HepG2 (cell line): Measurements from ENCODE around the gene TNRC18. TPM values are rescaled to one million over a fixed set of nuclear protein-coding genes. Genes with fewer than 3 reads are reported as not detected.

Source experiments
- MYC ChIP-seq: sonication (generic); formaldehyde crosslinking; IDR thresholded peaks from 2 replicates; pipeline ENCODE4 v1.9.0; 2021; ENCODE audit warnings: missing genetic modification reagents, borderline replicate concordance
- polyA plus RNA-seq, 8 experiments: library from polyadenylated mRNA; depleted of rRNA in 3 of 8; stranded (reverse) in 7 of 8; unstranded in 1 of 8; fragments of >200 nt; fragmentation: Illumina TruSeq in 4 of 8; extraction: Trizol in 4 of 8; gene quantifications; 2 replicates each; pipeline versions ENCODE4 v1.2.1 to v1.2.3, GENCODE V29; 2011 to 2016; ENCODE audit warnings: low read depth in 4 of 8, missing spikeins in 1 of 8, mixed read lengths in 1 of 8; ENCODE audit not compliant: insufficient read depth in 1 of 8
- total RNA-seq, 5 experiments: library from RNA; depleted of rRNA; stranded (reverse); fragments of >200 nt; fragmentation: Illumina TruSeq; extraction: Trizol; gene quantifications; 2 replicates each; pipeline ENCODE4 v1.2.3, GENCODE V29; 2016; ENCODE audit warnings: low read depth in 1 of 5
- TF ChIP-seq, protein P1 (sequence below): sonication (generic); formaldehyde crosslinking; IDR thresholded peaks from 2 replicates; pipeline ENCODE4 v1.5.1; 2020; ENCODE audit warnings: mild to moderate bottlenecking, missing genetic modification reagents, borderline replicate concordance
- TF ChIP-seq, protein P2 (sequence below): sonication (generic); formaldehyde crosslinking; IDR thresholded peaks from 2 replicates; pipeline ENCODE4 v1.5.0; 2020; ENCODE audit warnings: mild to moderate bottlenecking, missing genetic modification reagents, borderline replicate concordance

TNRC18 gene
- total and polyA plus RNA-seq, 2 of the 13 experiments (the other 11 are each of a cell fraction or from before 2014, with no cell fraction given): 11.7 to 17.4 TPM

DNA sequence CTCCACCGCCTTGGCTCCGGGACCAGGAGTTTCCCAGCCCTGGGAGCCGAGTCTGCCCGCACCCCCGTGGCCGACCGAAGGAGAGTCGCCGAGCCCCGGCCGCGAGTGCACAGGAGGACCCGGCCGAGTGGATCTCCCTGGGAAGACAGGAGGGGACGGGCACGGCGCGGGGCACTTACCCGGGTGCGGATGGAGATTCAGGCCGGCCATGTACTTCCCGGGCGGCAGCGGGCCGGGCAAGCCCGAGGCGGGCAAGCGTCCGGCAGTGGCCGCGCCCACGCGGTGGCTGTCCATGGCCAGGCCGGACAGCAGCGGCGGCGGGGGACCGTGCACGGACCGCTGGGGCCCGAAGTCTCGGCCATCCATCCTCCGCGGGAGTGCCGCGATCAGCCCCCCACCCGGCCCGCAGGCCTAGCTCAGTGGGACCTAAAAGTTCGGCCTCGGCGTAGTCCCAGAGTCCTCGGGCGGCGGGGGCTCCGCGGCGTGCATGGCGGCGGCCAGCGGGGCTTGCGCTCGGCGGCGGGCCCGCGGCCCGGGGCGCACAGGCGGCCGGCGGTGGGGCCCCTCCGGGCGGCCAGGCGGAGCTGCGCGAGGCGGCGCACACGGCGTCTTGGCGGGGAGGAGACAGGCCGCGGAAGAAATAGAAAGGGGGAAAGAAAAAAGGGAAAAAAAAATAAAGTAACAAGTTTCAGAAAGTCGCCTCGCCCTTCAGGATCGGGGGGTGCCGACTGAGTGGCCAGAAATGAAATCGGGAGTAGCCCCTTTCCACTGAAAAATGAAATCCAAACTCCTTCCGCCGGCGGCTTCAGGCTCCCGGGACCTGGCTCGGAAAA, 2.5 kb downstream of the TNRC18 start (continued):
- TF ChIP-seq, protein P1, sequence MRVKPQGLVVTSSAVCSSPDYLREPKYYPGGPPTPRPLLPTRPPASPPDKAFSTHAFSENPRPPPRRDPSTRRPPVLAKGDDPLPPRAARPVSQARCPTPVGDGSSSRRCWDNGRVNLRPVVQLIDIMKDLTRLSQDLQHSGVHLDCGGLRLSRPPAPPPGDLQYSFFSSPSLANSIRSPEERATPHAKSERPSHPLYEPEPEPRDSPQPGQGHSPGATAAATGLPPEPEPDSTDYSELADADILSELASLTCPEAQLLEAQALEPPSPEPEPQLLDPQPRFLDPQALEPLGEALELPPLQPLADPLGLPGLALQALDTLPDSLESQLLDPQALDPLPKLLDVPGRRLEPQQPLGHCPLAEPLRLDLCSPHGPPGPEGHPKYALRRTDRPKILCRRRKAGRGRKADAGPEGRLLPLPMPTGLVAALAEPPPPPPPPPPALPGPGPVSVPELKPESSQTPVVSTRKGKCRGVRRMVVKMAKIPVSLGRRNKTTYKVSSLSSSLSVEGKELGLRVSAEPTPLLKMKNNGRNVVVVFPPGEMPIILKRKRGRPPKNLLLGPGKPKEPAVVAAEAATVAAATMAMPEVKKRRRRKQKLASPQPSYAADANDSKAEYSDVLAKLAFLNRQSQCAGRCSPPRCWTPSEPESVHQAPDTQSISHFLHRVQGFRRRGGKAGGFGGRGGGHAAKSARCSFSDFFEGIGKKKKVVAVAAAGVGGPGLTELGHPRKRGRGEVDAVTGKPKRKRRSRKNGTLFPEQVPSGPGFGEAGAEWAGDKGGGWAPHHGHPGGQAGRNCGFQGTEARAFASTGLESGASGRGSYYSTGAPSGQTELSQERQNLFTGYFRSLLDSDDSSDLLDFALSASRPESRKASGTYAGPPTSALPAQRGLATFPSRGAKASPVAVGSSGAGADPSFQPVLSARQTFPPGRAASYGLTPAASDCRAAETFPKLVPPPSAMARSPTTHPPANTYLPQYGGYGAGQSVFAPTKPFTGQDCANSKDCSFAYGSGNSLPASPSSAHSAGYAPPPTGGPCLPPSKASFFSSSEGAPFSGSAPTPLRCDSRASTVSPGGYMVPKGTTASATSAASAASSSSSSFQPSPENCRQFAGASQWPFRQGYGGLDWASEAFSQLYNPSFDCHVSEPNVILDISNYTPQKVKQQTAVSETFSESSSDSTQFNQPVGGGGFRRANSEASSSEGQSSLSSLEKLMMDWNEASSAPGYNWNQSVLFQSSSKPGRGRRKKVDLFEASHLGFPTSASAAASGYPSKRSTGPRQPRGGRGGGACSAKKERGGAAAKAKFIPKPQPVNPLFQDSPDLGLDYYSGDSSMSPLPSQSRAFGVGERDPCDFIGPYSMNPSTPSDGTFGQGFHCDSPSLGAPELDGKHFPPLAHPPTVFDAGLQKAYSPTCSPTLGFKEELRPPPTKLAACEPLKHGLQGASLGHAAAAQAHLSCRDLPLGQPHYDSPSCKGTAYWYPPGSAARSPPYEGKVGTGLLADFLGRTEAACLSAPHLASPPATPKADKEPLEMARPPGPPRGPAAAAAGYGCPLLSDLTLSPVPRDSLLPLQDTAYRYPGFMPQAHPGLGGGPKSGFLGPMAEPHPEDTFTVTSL: no peak
- peak; percentile 2; the same call in 1 of the 2 replicates for TF ChIP-seq MYC (CRISPR knock-in tag)
- TF ChIP-seq, protein P2, sequence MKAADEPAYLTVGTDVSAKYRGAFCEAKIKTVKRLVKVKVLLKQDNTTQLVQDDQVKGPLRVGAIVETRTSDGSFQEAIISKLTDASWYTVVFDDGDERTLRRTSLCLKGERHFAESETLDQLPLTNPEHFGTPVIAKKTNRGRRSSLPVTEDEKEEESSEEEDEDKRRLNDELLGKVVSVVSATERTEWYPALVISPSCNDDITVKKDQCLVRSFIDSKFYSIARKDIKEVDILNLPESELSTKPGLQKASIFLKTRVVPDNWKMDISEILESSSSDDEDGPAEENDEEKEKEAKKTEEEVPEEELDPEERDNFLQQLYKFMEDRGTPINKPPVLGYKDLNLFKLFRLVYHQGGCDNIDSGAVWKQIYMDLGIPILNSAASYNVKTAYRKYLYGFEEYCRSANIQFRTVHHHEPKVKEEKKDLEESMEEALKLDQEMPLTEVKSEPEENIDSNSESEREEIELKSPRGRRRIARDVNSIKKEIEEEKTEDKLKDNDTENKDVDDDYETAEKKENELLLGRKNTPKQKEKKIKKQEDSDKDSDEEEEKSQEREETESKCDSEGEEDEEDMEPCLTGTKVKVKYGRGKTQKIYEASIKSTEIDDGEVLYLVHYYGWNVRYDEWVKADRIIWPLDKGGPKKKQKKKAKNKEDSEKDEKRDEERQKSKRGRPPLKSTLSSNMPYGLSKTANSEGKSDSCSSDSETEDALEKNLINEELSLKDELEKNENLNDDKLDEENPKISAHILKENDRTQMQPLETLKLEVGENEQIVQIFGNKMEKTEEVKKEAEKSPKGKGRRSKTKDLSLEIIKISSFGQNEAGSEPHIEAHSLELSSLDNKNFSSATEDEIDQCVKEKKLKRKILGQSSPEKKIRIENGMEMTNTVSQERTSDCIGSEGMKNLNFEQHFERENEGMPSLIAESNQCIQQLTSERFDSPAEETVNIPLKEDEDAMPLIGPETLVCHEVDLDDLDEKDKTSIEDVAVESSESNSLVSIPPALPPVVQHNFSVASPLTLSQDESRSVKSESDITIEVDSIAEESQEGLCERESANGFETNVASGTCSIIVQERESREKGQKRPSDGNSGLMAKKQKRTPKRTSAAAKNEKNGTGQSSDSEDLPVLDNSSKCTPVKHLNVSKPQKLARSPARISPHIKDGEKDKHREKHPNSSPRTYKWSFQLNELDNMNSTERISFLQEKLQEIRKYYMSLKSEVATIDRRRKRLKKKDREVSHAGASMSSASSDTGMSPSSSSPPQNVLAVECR (CRISPR knock-in tag): peak; percentile 25; the same call in 1 of the 2 replicates
- TF ChIP-seq, all 625 proteins: peak for 23
